NCI-H2081 (cell line): ENCODE data around the gene TMOD1.

Source experiments
- DNase-seq, 2 experiments: peaks; one replicate each; lab custom pipeline; 2025; lab: John Stamatoyannopoulos, UW

The TMOD1 gene

DNA sequence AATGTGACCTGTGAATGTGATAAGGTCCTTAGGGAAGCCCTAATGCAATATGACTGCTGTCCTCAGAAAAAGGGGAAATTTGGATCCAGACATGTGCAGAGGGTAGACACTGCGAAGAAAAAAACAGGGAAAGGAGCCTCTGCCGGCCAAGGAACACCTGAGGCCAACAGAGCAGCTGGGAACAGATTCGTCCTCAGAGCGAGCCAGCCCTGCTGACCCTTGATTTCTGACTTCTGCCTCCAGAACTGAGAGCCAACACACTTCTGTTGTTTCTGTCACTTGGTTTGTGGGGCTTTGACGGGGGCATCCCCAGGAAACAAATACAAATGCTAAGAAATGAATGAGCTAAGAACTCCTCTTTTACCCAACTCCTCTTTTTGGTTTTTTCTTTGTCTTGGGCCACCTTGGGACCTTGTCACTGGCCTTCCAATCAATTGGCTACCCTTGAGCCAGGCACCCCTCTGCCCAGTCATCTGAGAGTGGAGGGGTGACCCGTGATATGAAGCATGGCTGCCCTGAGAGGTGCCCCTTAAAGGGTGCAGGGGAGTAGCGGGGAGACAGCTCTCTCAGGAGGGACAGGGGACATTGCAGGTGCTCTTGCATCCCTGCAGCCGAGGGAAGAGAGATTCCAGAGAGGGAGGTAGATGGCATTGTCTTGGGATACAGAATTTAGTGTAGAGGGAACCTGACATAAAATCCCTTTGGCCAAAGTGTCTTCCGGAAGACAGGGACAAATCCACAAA is 16.9 kb downstream of the TMOD1 start:
- DNase-seq, result no peak

DNA sequence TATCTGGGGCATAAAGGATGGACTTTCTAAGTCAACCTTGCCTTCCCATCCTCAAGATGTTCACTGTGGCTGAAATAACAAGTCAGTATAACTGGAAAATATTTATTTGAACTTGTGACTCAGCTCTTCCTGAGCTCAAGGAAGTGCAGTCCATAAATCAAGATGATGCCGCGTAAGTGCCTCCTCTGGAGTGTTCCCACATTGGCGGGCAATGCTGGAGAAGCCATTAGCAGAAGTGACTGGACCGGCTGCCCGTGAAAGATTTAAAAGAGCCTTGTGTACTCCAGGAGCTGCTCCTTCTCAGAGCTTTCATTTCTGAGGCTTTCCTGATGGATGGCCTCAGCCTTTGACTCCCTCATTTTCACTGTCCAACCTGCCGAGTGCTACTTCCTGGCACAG is 17.4 kb downstream of the TMOD1 start:
- DNase-seq, result no peak

DNA sequence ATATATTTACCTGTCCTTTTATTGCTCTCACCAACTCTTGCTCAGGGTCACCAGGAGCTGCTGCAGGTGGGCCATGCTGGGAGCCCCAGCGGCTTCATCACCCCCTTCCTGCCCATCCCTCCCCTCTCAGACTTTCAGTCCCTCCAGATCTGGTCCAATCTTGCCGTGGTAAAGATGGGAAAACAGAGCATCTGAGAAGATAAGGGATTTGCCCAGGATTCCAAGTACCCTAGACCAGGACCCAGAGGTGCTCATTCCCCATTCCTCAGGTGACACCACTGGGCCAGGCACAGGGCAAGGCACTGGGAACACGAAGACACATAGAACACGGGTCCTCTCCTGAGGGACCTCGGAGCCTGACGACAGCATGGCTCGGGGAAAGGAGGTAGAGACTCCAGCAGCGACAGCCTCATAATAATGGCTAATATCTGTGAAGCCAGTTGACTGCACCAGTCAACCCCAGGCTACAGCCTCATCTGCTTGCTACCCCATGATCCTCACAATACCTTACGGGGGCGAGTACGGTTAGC is 18.0 kb downstream of the TMOD1 start:
- DNase-seq, result no peak

DNA sequence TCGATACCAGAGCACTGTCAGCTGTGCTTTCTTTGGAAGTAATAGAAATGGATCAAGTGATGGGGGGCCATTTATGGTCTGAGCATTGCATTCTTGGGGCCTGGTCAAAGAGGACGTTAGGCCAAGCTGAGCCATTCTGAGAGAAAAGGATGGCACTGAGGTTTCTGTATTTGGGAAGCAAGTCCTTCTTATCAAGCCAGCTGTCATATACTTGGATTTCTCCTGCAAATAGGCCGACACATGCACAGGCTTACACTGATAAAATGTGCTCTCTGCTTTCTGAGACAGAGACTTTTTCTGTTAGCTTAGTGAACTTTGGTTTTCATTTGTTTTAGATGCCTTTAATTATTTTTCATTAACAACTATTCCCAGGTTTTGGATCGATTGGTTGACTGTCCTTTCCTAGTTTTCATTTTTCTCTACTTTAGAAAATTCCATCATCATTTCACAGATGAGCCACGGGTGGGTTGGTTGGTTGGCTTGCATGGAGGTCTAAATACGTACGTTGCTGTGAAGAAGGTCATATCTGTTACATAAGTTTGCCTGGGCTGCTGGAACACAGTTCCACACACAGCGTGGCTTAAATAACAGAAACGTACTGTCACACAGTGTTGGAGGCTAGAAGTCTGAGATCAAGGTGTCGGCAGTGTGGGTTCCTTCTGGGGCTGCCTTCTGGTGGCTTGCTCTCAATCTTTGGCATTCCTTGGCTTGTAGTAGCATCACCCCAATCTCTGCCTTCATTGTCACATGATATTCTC is 20.3 kb downstream of the TMOD1 start:
- DNase-seq, result no peak

DNA sequence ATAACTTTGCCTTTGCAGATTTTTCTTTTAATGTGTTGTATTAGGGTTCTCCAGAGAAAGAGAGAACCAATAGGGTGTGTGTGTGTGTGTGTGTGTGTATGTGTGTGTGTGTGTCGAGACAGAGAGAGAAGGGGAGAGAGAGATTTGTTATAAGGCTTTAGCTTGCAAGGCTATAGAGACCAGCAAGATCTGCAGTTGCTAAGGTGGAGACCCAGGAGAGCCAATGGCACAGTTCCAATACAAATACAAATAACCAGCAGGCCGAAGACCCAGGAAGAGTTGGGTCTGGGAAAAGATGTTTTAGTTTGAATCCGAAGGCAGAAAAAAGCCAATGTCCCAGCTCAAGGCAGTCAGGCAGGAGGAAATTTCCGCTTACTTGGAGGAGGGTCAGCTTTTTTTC is 23.0 kb downstream of the TMOD1 start:
- DNase-seq, result no peak

DNA sequence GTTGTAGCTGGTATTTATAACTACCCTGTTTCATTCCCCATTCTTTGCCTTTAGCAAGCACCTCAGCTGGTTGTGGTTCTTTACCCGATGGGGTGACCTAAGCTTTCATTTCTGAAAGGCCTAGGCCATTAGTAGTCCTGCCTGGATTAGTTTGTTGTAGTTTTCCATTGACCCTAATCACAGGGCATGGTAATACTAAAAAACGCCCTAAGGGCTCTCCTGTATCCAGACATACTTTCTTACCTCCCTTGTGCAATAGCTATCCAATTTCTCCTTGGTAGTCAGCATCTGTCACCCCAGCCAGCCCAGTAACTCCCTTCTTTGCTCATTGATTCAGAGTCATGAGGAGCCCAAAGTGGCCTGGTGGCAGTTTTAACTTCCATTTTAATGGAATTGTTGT is 24.0 kb downstream of the TMOD1 start:
- no peak for DNase-seq

DNA sequence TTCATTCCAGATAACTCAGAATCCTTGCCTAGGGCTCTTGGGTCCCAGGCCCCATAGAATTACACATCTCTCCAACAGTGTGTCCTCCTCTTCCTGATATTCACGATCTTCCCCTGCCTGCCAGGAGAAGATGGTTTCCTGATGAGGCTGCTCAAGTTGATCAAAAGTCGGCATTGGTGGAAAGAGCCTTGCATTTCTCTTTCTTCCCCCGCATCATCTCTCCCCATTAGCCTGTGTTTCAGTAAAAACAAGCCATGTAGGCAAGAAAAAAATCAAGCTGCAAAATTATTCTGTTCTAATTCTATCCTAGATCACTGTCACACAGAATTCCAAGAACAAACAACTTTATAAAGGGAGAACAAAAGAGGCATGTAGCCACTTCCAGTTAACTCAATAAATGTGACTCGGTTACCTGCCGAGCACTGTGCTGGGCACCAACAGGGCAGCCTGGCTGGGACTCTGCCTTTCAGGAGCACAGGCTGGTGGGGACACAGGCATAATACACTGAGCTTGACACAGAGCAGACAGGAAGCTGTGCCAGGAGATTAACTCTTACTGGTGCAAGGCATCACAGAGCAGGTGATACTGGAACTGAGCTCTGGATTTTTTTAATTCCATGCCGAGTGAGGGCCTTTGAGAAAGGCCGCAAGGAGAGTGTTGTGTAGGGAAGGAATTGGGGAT is 25.6 kb downstream of the TMOD1 start:
- no peak for DNase-seq

DNA sequence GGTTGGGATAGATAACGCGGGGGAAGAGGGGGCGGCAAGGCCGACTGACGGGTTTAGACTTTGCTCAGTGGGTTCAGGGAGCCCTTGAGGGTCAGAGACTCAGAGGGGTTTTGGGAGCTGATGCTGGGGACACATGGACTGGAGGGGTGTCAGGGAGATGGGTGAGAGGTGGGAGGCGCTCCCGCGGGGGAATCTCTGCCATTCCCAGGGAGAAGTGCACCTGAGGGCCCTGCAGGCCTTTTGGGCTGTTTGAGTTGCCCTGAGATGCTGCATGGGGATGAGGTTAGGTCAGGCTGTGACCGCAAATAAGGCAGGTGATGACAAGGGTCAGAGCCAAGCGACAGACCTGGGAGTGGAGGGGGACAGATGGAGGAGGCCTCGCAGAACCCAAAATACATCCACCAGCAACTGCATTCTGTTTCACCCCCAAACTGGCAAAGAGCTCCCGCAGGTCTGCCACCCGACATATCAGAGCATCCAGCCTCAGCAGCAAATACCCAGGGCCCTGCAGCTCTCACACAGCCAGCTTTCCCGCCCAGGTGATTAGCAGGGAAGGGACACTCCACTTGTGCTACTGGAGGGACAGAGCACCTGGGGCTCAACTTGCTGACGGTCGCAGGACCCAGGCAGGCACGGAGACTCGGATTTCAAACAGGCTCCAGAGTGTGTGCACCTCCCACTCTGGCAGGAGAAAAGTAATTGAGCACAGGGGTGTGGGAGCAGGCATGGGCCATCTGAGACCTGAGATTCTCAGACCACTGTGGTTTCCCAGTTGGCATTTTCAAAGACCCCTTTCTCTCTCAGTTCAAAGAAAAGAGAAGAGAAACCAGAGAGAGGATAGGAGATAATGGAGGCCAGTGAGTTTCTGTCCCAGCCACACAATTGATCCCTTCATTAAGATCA is 26.4 kb downstream of the TMOD1 start:
- no peak for DNase-seq

DNA sequence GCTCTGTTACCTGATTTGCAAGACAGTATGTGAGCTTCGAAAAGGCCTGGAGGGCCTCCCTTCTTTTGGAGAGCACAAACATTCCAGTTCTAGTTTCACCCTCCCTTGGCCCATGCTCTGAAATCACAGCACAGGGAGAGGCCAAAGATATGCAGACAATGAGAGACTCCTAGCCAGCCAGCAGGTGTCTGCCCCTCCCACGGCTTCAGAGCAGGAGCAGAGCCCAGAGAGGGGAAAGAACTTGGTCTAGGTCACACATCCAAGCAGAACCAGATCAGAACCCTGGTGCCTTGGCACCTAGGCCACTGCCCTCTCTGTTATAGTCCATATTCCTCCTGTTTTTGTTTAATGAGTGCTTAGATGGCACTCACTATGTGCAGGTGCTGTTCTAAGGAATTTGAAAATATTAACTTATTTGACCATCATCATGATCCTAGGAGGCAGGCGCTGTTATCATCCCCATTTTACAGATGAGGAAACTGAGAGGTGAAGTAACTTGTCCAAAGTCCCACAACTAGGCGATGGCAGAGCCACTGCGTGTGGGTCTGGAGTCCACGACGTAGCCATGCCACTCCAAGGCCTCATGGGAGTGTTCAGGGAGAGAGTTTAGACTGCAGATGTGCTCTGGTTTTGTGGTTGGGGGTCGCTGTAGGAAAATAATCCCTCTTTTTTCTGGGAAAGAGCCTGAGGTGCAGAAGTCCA is 27.2 kb downstream of the TMOD1 start:
- no peak for DNase-seq

DNA sequence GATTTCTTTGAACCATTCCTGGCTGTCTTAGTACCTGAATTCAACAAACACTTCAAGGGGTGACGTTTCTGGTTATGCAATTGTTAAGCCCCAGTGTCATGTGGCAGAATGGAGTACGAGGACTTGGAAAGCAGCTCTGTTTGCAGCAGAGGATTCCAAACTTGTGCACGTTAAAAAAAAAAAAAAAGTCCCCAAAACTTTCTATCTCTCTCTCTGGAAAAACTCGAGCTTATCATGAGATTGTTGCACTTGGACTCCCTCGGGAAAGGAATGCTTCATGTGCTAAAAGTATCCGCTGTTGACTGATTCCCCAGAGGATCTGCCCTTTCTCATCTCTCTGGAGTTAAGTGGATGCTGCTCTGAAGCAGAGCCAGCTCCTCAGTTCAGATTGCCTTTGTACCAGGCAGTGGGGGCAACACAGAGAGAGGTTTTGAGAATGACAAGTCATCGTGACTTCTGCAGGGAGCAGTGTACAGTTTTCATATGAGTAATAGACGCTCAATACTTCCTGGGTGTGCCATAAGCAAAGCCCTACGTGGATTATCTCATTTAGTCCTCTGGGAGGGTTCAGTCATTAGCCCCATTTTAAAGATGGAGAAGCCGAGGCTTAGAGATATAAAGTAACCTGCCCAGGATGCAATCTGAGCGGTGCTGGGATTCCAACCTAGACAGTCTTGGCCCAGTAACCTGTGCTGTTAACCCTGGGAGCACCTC is 28.1 kb downstream of the TMOD1 start:
- no peak for DNase-seq

DNA sequence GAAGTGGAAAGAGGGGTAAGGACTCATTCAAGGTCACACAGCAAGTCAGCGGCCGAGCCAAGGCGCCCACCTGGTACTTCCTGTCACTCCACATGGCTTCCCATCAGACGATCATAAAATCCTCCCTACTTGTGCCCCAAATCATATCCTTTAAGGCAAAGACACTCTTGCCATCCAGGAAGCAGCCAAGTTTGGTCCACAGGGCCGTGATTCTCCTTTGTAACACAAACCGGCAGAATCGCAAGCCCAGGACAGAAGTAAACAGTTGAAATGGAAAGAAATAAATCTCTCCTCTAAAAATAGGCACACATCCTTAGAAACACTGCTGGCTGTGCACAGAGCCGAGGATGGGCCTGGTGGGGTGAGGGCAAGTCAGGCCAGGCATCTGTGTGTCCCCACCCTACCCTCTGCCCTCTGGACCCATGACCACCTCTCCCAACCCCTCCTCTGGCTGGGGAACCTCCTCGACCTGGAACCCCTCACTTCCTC is 30.5 kb downstream of the TMOD1 start:
- DNase-seq, result no peak

DNA sequence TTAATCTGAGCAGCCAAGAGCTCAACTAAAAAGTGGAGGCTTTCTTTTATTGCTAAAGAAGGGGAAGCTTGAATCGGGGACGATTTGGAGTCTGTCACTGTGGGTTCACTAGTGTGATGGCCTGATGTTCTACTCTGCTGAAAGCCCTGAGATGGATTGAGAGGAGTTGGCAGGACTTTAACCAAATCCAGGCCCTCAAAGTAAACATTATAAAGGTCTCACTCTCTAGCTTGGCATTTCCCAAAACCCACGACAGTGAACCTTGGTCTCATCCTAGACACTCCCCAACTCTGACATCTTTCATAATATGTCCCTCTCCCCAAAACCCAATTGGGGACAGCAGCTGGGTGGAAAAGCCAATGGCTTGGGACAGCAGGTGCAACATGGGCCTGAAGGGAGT is 32.7 kb downstream of the TMOD1 start:
- DNase-seq, result no peak

DNA sequence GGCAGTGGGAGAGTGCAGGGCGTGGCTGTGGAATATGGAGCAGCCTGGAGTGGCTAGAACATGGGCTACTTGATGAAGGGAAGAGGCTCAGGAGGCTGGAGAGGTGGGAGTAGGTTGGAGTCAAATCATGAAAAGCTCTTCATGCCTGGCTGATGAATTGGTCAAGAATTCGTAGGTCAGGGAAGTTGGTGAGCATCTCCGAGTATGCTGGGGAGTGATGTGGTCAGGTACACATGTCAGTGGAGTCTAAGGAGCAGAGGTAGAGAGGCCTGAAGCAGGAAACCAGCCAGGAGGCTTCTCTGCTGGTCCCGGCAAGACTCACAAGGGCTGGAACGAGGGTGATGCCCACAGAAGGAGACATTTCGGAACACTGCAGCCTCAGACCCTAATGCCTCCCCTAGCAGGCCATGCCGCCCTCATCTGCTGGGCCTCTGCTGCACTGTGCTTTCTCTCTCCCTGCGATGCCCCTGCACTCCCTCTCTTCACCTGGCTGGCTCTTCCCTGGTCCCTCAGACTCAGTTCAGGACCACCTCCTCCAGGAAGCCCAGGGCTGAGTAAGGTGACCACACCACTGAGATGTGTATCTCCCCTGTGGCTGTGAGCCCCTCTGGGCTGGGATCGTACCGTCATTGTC is 33.6 kb downstream of the TMOD1 start:
- DNase-seq, result no peak

DNA sequence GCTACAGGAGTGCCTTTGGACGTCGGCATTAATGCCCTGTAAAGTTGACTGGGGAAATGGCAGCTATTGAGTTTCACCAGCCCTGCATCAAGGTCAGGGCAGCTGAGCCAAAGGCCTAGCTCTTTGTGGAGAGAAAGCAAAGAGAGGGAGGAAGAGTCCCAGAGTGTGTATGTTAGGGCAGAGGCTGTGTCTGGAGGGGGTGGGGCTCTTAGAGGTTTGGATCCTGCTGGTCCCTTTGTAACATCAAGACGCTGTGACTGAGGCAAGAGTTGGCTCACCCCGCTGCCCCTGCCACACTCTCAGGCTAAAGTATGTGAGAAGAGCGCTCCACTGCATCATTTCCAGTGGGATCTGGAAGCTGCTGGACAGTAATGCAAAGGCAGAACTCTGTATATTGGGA is 34.3 kb downstream of the TMOD1 start:
- no peak for DNase-seq

DNA sequence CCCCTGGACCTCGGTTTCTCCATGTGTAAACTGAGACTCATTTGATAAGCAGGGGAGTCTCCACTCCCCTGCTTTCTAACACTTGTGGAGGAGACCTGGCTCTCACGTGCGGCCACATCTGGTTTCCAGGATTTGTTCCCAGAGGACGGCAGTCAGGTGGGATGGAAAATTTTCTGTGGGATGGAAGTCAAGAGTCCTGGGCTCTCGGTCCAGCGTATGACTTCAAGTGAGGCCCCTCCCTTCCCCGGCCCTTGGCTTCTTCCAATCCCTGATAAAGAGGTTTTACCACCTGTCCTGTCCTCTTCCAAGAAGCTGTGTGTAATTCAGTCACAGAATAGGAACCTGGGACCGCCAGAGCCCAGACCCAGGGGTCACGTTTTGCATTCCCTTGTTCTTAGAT is 35.0 kb downstream of the TMOD1 start:
- no peak for DNase-seq

DNA sequence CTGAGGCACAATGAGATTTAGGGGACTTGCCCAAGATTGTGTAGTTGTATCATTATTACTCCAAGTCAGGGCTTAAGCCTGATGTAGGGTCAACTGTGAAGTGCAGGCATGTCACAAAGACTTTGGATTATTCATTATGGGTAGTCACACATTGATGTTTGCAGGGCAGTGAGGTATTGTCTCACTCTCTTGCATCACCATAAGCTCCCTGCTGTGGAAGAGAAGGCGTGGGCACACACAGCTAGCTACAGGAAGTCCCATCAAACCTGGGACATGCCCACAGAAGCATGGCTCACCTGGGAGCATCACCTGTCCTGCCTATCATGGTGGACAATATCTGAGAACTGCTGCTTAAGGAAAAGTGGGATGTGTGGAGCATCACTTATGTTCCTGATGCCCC is 42.1 kb downstream of the TMOD1 start:
- DNase-seq, result no peak

DNA sequence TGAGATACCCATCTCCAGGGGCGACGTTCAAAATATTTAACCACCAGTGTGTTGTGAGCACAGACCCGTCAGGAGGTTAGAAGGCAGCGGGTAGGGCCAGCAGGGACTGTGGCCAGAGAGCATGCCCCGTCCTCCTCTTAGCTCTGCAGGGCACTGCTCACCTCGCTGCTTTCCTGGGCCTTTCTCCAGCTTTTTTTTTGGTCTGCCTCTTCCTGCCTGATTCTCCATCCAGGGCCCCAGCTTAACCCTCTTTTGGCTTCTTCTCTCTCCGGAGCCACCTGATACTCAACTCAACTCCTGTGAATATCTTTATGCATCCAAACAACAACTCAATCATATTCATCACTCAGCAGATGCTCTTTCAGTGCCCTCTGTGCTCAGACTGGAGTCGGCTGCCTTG is 44.0 kb downstream of the TMOD1 start:
- no peak for DNase-seq

DNA sequence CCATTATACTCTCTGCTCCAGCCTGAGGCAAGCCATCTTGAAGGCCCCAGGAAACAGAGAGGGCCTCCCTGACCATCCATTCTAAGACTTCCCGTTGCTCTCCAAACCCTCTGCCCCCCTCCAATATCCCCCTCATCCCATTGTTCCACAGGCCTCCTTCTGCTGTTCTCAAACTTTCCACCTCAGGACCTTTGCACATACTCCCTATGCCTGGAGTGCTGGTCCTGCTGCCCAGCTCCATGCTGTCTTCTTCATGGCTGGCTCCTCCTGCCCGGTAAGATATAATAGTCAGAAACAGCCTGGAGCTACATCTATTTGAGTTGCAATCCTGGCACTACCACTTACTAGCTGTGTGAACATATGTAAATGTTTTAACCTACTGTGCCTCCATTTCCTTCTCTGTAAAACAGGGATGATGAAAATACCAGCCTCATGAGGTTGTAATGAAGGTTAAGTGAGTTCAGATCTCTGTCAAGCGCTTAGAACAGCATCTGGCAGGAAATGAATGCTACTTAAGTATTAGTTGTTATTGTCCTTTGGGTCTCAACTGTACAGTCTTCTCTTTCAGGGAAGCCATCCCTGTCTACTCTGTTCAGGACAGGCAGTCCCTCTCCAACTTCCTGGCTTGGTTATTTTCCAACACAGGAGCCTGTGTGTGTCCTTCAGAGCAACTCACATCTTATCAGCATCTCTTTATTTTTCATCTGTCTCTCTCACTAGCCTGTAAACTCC is 45.8 kb downstream of the TMOD1 start:
- no peak for DNase-seq

DNA sequence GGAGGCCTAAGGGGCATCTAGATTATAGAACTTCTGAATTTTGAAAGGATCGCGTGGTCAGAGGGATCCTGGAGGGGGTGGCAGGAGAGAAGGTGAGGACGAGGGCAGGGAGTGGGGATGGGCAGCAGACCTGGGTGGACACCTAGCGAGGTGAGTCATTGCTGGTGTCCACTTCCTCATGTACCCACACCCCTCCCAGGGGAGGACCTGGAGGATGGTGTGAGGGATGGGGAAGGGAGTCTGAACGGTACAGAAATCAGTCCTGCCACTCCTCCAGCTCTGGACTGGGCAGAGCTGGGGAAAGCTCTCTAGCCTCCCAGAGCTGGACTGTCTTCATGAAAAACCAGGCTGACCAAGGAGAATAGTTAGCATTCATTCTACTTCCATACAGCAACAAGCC is 46.9 kb downstream of the TMOD1 start:
- DNase-seq, result no peak
